HG03432 (cell line): ENCODE measurements around the gene MYRIP.
"Not testable (repeated sequence)": the region's sequence is repeated elsewhere in the genome, so short reads cannot be mapped to it uniquely, and the experiment has no call there.

Experiments used
- ATAC-seq: cut with Tn5 transposase; IDR thresholded peaks from one replicate; pipeline ENCODE4 v1.9.1; 2021; ENCODE audit warnings: mild to moderate bottlenecking, moderate library complexity; ENCODE audit not compliant: unreplicated experiment

MYRIP gene

GRCh38 chr3:40118091-40118490, 308.7 kb downstream of the MYRIP start:
- no peak for ATAC-seq

GRCh38 chr3:40120067-40120692, 310.8 kb downstream of the MYRIP start:
- no peak for ATAC-seq

GRCh38 chr3:40120806-40121205, 311.4 kb downstream of the MYRIP start:
- peak; percentile 53 for ATAC-seq

- no peak for ATAC-seq
Measured at GRCh38 chr3:40124918-40125317, 315.5 kb downstream of the MYRIP start.

GRCh38 chr3:40128166-40128565, 318.8 kb downstream of the MYRIP start:
- ATAC-seq = no peak

GRCh38 chr3:40129510-40129909, 320.1 kb downstream of the MYRIP start:
- ATAC-seq = no peak

- no peak for ATAC-seq
Measured at GRCh38 chr3:40129981-40130380, 320.6 kb downstream of the MYRIP start.

- ATAC-seq = no peak
Measured at GRCh38 chr3:40130721-40131120, 321.3 kb downstream of the MYRIP start.

- ATAC-seq = not testable (repeated sequence)
Measured at GRCh38 chr3:40133886-40134575, 324.6 kb downstream of the MYRIP start.

- no peak for ATAC-seq
Measured at GRCh38 chr3:40137591-40138295, 328.3 kb downstream of the MYRIP start.

GRCh38 chr3:40143283-40144090, 334.1 kb downstream of the MYRIP start:
- no peak for ATAC-seq

- ATAC-seq = no peak
Measured at GRCh38 chr3:40148827-40149226, 339.4 kb downstream of the MYRIP start.

GRCh38 chr3:40152482-40153133, 343.2 kb downstream of the MYRIP start:
- ATAC-seq = no peak

- ATAC-seq = no peak
Measured at GRCh38 chr3:40160933-40161332, 351.5 kb downstream of the MYRIP start.

GRCh38 chr3:40162616-40163015, 353.2 kb downstream of the MYRIP start:
- no peak for ATAC-seq

GRCh38 chr3:40166997-40167396, 357.6 kb downstream of the MYRIP start:
- ATAC-seq = no peak

- ATAC-seq = no peak
Measured at GRCh38 chr3:40167958-40168357, 358.5 kb downstream of the MYRIP start.

GRCh38 chr3:40169983-40170382, 360.6 kb downstream of the MYRIP start:
- peak; percentile 56 for ATAC-seq

- peak; percentile 97 for ATAC-seq
Measured at GRCh38 chr3:40170395-40170794, 361.0 kb downstream of the MYRIP start.

GRCh38 chr3:40172560-40172959, 363.2 kb downstream of the MYRIP start:
- ATAC-seq = no peak
